Upper lobe of right lung (tissue), 1 donor: ENCODE measurements around the gene SYNPO2. TPM values are rescaled to one million over a fixed set of nuclear protein-coding genes. Genes with fewer than 3 reads are reported as not detected.

Source experiments
- ATAC-seq: fragments of 200-7000 bp; cut with Tn5 transposase; one replicate; pipeline ENCODE4 v1.9.1; 2020; ENCODE audit warnings: mild to moderate bottlenecking, moderate library complexity
- DNase-seq: peaks from one replicate; pipeline ENCODE4 v3.0.0-alpha.2; 2020
- H3K27ac ChIP-seq: fragments of 200-600 bp; one replicate; pipeline ENCODE4 v1.8.0; 2022
- H3K27me3 ChIP-seq: fragments of 200-600 bp; one replicate; pipeline ENCODE4 v1.8.0; 2022; ENCODE audit warnings: mild to moderate bottlenecking
- H3K36me3 ChIP-seq: fragments of 200-600 bp; one replicate; pipeline ENCODE4 v1.8.0; 2022
- H3K4me1 ChIP-seq: fragments of 200-600 bp; one replicate; pipeline ENCODE4 v1.8.0; 2022
- H3K4me3 ChIP-seq: fragments of 200-600 bp; one replicate; pipeline ENCODE4 v1.8.0; 2022; ENCODE audit warnings: mild to moderate bottlenecking
- H3K9me3 ChIP-seq: fragments of 200-600 bp; one replicate; pipeline ENCODE4 v1.8.0; 2022
- CTCF ChIP-seq: fragments of 200-600 bp; IDR thresholded peaks from one replicate; pipeline ENCODE4 v1.8.0; 2022; ENCODE audit warnings: antibody characterized with exemption
- intact Hi-C: fragments of 100-400 bp; cut with DNase I; formaldehyde crosslinking; loops from one replicate; pipeline ENCODE4 v1.11.0; 2022
- total RNA-seq: library from RNA; stranded (reverse); fragmentation: NEBNext Ultra II Directional; extraction: Animal tissue kit (Norgen Biotek cat#: 25700); gene quantifications from one replicate; pipeline ENCODE4 v1.2.1, GENCODE V29; 2021
- donor health status: DM: no; HTN: yes; CAD: no; lungs with severe emphysema.

The SYNPO2 gene
- total RNA-seq, 1 donor from 2014 or later: 38.9 TPM

GRCh38 chr4:118988635-118988972, 100.0 kb downstream of the SYNPO2 start:
- no peaks in the 10 kb centered on the region for H3K36me3 ChIP-seq
- no peaks in the 10 kb centered on the region for H3K27me3 ChIP-seq
- no peaks in the 10 kb centered on the region for H3K9me3 ChIP-seq
- H3K4me1 ChIP-seq: peaks cover 20% of the 10 kb centered on the region
- intact Hi-C loops: loop anchor here (10.0 kb wide), 1 partner anchor 296 kb away; no protein-coding TSS in a partner anchor
- no peak for TF ChIP-seq CTCF
- no peak for DNase-seq
- no peak overlapping the region for H3K4me3 ChIP-seq
- H3K27ac ChIP-seq: no peak overlapping the region
- ATAC-seq: no peak

GRCh38 chr4:118989098-118990080, 100.7 kb downstream of the SYNPO2 start:
- Histone ChIP-seq H3K27me3 (no peaks in the 10 kb centered on the region), H3K27ac (no peak overlapping the region), H3K9me3 (no peaks in the 10 kb centered on the region), H3K36me3 (no peaks in the 10 kb centered on the region), H3K4me3 (no peak overlapping the region), H3K4me1 (peaks cover 20% of the 10 kb centered on the region)
- ATAC-seq: no peak
- intact Hi-C loops: loop anchor here (10.0 kb wide), 1 partner anchor 295 kb away; no protein-coding TSS in a partner anchor
- no peak for DNase-seq
- TF ChIP-seq CTCF: no peak

GRCh38 chr4:118991686-118992085, 103.0 kb downstream of the SYNPO2 start:
- Histone ChIP-seq H3K27ac (no peak overlapping the region), H3K4me1 (peaks cover 20% of the 10 kb centered on the region), H3K27me3 (no peaks in the 10 kb centered on the region), H3K4me3 (no peak overlapping the region), H3K36me3 (no peaks in the 10 kb centered on the region), H3K9me3 (no peaks in the 10 kb centered on the region)
- no peak for DNase-seq
- intact Hi-C loops: no loop called here
- no peak for ATAC-seq
- no peak for TF ChIP-seq CTCF

GRCh38 chr4:118992149-118992548, 103.5 kb downstream of the SYNPO2 start:
- no peak for TF ChIP-seq CTCF
- H3K36me3 ChIP-seq: no peaks in the 10 kb centered on the region
- ATAC-seq (no peak), DNase-seq (no peak)
- H3K27me3 ChIP-seq: no peaks in the 10 kb centered on the region
- no peak overlapping the region for H3K4me3 ChIP-seq
- no peak overlapping the region for H3K27ac ChIP-seq
- H3K9me3 ChIP-seq: no peaks in the 10 kb centered on the region
- intact Hi-C loops: no loop called here
- H3K4me1 ChIP-seq: peaks cover 20% of the 10 kb centered on the region

GRCh38 chr4:118993333-118993732, 104.7 kb downstream of the SYNPO2 start:
- peak; percentile 73 for ATAC-seq
- no peaks in the 10 kb centered on the region for H3K9me3 ChIP-seq
- TF ChIP-seq CTCF: no peak
- H3K27me3 ChIP-seq: no peaks in the 10 kb centered on the region
- no peak overlapping the region for H3K27ac ChIP-seq
- H3K4me1 ChIP-seq: peaks cover 14% of the 10 kb centered on the region
- H3K36me3 ChIP-seq: no peaks in the 10 kb centered on the region
- intact Hi-C loops: no loop called here
- H3K4me3 ChIP-seq: no peak overlapping the region
- no peak for DNase-seq
